Endometrium (tissue), 2 donors: Measurements from ENCODE around the gene M6PR.
"Not testable (repeated sequence)": the region's sequence is repeated elsewhere in the genome, so short reads cannot be mapped to it uniquely, and the experiment has no call there.

ENCODE experiments used
- FAIRE-seq: peaks from 2 replicates; lab custom pipeline; 2012; peaks lifted over from hg19 to GRCh38; lab: Jason Lieb, UNC
- donor health status: control.
- donor health status: control.

Gene M6PR

GRCh38 chr12:8912914-8913313, 36.5 kb downstream of the M6PR start:
- FAIRE-seq: no peak

GRCh38 chr12:8911606-8912268, 37.7 kb downstream of the M6PR start:
- no peak for FAIRE-seq

DNA sequence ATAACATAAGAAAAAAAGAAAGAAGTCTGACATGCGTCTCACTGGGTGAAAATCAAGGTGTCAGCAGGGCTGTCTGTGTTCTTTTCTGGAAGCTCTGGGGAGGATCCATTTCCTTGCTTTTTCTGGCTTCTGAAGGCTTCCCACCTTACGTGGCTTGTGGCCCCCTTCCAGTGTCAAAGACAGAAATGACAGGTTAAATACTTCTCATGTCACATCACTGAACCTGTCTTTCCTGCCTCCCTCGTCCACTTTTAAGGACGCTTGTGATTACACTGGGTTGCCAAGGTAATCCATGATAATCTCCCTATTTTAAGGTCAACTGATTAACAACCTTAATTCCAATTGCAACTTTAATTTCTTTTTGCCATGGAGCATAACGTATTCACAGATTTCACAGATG, 39.7 kb downstream of the M6PR start:
- FAIRE-seq: no peak

- no peak for FAIRE-seq
Observed at GRCh38 chr12:8907513-8907912, 41.9 kb downstream of the M6PR start.

DNA sequence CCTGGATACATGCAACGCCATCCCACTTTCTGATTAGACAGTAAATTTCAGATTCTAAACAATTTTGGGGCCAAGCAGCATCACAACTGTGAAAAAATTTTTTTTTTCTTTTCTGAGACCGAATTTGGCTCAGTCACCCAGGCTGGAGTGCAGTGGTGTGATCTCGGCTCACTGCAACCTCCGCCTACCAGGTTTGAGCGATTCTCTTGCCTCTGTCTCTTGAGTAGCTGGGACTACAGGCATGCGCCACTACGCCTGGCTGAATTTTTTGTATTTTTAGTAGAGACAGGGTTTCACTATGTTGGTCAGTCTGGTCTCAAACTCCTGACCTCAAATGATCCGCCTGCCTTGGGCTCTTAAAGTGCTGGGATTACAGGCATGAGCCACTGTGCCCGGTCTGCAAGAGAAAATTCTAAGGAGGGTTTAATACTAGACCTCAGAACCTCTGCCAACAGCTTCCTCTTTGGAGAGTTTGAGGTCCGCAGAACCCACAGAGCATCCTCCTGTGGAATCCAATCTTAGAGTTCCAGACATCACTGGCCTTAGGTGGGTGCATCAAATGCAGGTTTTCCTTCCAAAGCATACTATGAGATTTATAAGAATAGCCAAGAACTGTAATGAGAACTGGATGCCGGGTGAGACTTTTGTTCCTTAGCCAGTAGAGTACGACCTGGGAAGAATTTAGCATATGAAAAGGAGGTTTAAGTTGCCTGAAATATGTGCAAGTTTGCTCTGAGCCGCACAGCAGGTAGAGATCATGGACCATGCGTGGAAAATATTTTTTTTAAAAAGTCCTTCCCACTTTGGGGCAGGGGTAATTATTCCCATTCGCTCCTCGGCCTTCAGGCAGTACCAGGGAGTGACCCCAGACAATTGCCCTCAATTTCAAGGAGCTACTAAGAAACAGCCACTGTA, 42.9 kb downstream of the M6PR start:
- FAIRE-seq: no peak

DNA sequence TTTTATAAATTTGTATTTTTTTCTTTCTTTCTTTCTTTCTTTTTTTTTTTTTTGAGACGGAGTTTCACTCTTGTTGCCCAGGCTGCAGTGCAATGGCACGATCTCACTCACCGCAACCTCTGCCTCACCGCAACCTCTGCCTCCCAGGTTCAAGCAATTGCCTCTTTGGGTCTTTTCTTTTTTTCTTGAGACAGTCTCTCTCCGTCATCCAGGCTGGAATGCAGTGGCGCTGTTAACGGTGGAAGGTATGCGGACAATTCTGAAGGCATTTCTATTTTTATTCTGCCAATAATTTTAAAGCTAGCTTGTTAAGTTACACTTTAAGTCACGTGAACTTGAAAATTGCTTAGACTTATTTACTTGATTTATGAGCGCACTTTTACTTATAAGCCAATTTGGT, 43.9 kb downstream of the M6PR start:
- FAIRE-seq: no peak

GRCh38 chr12:8904665-8905064, 44.8 kb downstream of the M6PR start:
- FAIRE-seq: no peak

DNA sequence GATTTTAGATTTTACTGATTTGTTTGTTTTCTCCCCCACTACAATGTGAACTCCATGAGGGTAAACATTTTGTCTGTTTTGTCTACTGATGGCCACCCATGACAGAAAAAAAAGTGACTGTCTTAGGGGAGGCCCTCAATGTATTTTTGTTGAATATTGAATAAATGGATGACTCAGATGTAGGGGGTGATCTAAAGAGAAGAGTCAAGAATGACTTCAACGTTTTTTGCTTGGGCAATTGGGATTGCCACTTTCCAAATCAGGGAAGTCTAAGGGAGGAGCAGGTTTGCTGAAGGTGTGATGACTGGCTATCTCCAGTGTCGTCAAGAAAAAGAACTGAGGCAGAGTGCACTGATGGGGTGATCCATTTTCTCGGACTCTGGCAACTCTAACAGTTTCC, 45.8 kb downstream of the M6PR start:
- FAIRE-seq: no peak

- not testable (repeated sequence) for FAIRE-seq
Observed at GRCh38 chr12:8902703-8903102, 46.7 kb downstream of the M6PR start.

DNA sequence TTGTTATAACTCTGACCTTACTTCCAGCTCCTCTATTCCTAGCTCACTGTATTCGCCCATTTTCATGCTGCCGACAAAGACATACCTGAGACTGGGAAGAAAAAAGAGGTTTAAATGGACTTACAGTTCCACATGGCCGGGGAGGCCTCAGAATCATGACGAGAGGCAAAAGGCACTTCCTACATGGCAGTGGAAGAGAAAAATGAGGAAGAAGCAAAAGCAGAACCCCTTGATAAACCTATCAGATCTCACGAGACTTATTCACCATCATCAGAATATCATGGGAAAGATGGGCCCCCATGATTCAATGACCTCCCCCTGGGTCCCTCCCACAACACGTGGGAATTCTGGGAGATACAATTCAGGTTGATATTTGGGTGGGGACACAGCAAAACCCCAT, 49.6 kb downstream of the M6PR start:
- no peak for FAIRE-seq

DNA sequence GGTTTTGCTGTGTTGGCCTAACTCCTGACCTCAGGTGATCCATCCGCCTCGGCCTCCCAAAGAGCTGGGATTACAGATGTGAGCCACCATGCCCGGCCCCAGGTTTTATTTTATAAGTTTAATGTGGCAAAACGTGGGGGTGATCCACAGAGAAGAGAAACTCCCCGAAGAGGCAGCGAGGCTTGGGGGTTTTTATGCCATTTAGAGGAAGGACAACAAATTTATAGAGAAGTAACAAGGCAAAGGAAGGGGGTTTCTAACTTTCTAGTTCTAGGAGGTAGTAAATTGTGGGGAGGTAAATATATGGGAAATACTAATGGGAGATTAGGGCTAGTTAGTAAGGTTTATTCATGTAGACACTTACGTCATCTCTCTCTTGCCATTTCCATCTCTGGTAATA, 52.4 kb downstream of the M6PR start:
- no peak for FAIRE-seq

GRCh38 chr12:8894986-8895385, 54.5 kb downstream of the M6PR start:
- no peak for FAIRE-seq

DNA sequence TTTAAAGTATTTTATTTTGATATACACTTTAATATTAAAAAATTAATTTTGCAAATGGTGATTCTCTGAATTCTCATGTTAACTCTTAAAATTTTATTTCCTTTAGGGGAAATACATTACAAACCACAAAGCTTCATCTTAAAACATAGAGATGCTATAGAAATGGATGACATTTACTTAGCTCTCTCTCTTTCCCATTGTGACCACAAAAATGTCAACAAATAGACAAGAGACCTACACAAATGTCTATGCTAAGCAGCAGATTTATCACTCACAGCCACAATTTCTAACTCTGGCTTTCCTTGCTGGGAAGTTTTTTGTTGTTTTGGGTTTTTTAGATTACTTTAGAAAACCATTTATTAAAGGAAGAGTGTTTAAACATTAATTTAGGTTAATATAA, 55.1 kb downstream of the M6PR start:
- no peak for FAIRE-seq

DNA sequence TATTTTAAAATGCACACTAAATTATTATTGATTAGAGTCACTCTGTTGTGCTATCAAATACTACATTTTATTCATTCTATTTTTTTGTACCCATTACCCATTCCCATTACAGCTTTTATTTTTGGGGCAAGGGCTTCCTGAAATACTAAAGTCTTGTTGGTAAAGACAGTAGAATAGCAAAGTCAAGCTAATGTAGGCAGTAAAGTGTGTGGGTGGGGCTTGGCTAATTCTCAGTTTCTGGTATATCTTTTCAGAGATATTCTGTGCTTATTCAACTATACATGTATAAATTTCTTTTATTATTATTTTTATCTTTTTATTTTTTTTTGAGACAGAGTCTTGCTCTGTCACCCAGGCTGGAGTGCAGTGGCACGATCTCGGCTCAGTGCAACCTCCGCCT, 57.5 kb downstream of the M6PR start:
- no peak for FAIRE-seq
